Upper lobe of right lung (tissue), 1 donor: ENCODE measurements around the gene ABO. TPM values are rescaled to one million over a fixed set of nuclear protein-coding genes. Genes with fewer than 3 reads are reported as not detected.
"Not testable (repeated sequence)": the region's sequence is repeated elsewhere in the genome, so short reads cannot be mapped to it uniquely, and the experiment has no call there.

Source experiments
- ATAC-seq: fragments of 200-7000 bp; cut with Tn5 transposase; one replicate; pipeline ENCODE4 v1.9.1; 2020; ENCODE audit warnings: mild to moderate bottlenecking, moderate library complexity
- DNase-seq: peaks from one replicate; pipeline ENCODE4 v3.0.0-alpha.2; 2020
- H3K27ac ChIP-seq: fragments of 200-600 bp; one replicate; pipeline ENCODE4 v1.8.0; 2022
- H3K27me3 ChIP-seq: fragments of 200-600 bp; one replicate; pipeline ENCODE4 v1.8.0; 2022; ENCODE audit warnings: mild to moderate bottlenecking
- H3K36me3 ChIP-seq: fragments of 200-600 bp; one replicate; pipeline ENCODE4 v1.8.0; 2022
- H3K4me1 ChIP-seq: fragments of 200-600 bp; one replicate; pipeline ENCODE4 v1.8.0; 2022
- H3K4me3 ChIP-seq: fragments of 200-600 bp; one replicate; pipeline ENCODE4 v1.8.0; 2022; ENCODE audit warnings: mild to moderate bottlenecking
- H3K9me3 ChIP-seq: fragments of 200-600 bp; one replicate; pipeline ENCODE4 v1.8.0; 2022
- CTCF ChIP-seq: fragments of 200-600 bp; IDR thresholded peaks from one replicate; pipeline ENCODE4 v1.8.0; 2022; ENCODE audit warnings: antibody characterized with exemption
- intact Hi-C: fragments of 100-400 bp; cut with DNase I; formaldehyde crosslinking; loops from one replicate; pipeline ENCODE4 v1.11.0; 2022
- total RNA-seq: library from RNA; stranded (reverse); fragmentation: NEBNext Ultra II Directional; extraction: Animal tissue kit (Norgen Biotek cat#: 25700); gene quantifications from one replicate; pipeline ENCODE4 v1.2.1, GENCODE V29; 2021
- donor health status: DM: no; HTN: yes; CAD: no; lungs with severe emphysema.

Gene ABO
- total RNA-seq, 1 donor from 2014 or later, result 16.8 TPM

DNA sequence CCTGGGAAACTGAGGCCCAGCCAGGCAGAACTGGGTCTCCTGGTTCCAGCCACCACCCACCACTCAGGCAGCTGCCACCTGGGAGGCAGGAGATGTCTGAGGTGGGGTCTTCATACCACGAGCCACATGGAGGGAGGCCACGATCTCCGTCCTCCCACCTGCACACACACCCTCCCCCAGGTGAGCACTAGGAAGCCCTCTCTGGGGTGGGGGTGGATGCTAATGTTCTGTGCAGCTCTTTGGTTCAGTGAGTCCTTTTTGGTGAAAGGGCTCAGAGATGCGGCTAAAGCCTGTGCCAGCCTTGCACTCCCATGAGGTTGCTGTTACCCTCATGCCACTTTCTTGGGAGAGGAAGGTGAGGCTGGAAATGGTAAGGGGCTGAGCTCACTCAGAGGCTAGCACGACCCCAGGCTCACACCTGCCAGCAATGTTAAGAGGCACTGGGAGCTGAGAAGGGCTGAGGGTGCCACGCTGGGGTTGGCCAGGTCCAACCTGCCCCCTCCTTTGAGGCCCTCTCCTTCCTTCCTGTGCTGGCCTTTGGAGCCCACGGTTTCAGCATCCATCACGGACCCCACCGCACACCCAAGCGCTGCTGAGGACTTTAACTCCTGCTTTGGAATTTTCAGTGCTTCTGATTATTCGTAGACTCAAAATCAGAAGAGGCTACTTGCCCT, 39.3 kb downstream of the ABO start:
- ATAC-seq (no peak), DNase-seq (no peak)
- Histone ChIP-seq H3K4me3 (no peak overlapping the region), H3K27ac (no peak overlapping the region), H3K27me3 (no peaks in the 10 kb centered on the region), H3K9me3 (no peaks in the 10 kb centered on the region), H3K4me1 (peaks cover 19% of the 10 kb centered on the region), H3K36me3 (no peaks in the 10 kb centered on the region)
- TF ChIP-seq CTCF, result no peak
- intact Hi-C loops, result no loop called here

DNA sequence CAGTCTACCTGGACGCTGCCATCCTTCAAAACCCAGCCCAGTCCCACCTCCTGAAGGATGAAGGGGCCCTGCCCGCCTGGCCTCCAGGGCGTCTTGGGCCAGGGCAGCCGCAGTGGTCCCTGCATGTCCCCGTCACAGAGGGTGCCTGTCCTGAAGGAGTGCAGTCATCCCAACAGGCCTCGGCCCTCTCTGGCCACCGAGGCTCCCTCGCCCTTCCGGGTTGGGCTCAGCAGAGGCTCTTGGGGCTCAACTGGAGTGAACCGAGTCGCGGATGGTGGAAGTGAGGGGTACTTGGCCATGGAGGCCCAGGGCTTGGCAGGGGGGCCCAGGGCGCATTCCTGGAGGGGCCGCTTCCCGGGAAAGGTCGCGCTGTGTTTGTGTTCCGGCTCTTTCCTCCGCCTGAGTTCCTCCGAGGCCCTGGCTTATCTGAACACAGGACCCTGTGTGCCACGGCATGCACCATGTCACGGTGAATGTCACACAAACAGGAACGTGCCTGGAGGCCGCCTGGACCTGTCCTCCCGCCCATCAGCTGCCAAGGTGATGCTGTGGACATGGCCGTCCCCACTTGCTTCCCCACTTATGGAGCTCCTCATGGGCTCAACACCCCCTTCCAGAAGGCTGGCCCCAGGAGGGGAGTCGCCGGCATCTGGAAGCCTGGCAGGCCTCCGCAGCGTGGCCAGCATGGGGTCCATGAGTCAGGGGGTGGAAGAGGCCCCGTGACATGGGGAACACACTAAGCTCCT, 40.3 kb downstream of the ABO start:
- DNase-seq, result no peak
- H3K9me3 ChIP-seq, result no peaks in the 10 kb centered on the region
- intact Hi-C loops, result no loop called here
- H3K4me3 ChIP-seq, result no peak overlapping the region
- peaks cover 19% of the 10 kb centered on the region for H3K4me1 ChIP-seq
- TF ChIP-seq CTCF, result no peak
- ATAC-seq, result no peak
- no peaks in the 10 kb centered on the region for H3K36me3 ChIP-seq
- no peaks in the 10 kb centered on the region for H3K27me3 ChIP-seq
- H3K27ac ChIP-seq, result no peak overlapping the region

DNA sequence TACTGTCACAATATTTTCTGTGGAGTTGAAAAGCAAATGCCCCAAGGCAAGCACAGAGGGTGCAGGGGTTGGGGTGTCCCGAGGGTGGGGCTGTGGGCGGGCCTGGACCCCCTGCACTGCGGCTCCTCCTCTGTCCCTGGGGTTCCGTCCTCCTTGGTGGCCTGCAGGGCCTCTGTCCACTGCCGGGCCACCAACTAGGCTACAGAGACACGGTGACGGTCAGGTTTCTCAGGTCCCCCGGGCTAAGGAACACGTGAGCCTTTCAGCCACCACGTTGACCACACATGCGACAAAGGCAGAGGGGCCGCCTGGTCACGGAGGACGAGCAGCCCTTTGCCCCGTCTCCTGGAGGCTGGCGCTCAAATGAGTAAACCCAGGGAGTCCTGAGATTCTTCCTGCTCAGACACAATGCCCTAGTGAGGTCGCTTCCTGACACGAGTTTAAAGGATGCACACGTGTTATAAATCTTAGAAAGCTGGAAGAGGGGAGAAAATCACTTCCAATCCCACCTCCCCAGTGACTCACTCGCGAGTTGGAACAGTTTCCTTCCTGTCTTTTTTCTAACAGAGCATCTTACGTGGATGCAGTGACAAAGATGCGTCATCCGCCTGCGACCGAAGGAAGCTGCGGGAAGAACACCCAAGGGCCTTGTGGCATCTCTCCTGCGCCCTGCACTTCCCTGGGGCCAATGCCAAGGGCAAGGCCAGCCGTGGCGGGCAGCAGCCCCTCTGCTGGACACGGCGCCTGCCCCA, 41.1 kb downstream of the ABO start:
- no peak for DNase-seq
- intact Hi-C loops, result no loop called here
- Histone ChIP-seq H3K27me3 (no peaks in the 10 kb centered on the region), H3K36me3 (no peaks in the 10 kb centered on the region), H3K27ac (no peak overlapping the region), H3K9me3 (no peaks in the 10 kb centered on the region), H3K4me1 (peaks cover 11% of the 10 kb centered on the region), H3K4me3 (no peak overlapping the region)
- no peak for TF ChIP-seq CTCF
- no peak for ATAC-seq

- H3K9me3 ChIP-seq, intact Hi-C loops, H3K27me3 ChIP-seq, H3K4me1 ChIP-seq, H3K27ac ChIP-seq, ATAC-seq, DNase-seq, H3K36me3 ChIP-seq, H3K4me3 ChIP-seq: not testable (repeated sequence)
Measured at GRCh38 chr9:133231934-133232568, 43.0 kb downstream of the ABO start.

DNA sequence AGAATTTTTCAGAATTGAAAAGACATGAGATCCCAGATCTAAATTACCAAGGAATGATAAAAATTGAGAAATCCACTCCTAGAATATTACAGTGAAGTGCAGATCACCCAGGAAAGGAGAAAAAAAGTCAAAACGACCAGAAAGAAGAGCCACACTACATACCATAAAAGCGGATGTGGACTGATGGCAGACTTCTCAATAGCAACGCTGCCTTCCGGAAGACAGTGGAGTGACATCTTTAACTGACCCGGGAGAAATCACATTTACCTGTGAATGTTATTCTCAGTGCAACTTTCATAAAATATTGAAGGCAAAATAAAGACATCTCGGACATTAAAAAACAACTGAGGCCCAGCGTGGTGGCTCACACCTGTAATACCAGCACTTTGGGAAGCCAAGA, 44.5 kb downstream of the ABO start:
- H3K4me1 ChIP-seq, H3K4me3 ChIP-seq, ATAC-seq, H3K27me3 ChIP-seq, DNase-seq, H3K36me3 ChIP-seq, H3K27ac ChIP-seq, H3K9me3 ChIP-seq, intact Hi-C loops: not testable (repeated sequence)

DNA sequence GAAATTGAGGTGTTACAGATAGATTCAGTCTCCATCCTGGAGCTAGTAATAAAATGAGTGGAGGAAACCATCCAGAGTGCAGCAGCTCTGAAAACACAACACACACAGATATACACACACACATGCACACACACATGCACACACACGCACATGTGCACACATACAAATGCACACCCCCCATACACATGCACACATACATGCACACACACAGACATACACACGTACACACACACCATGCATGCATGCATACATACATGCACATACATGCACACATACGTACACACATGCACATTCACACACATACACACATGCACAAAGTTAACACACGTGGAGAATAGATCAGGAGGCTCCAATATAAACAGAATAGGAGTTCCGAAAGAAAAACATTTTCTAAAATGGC, 44.9 kb downstream of the ABO start:
- H3K27ac ChIP-seq, result no peak overlapping the region
- no peaks in the 10 kb centered on the region for H3K27me3 ChIP-seq
- H3K4me3 ChIP-seq, result no peak overlapping the region
- H3K9me3 ChIP-seq, result no peaks in the 10 kb centered on the region
- ATAC-seq (no peak), DNase-seq (no peak)
- no peak for TF ChIP-seq CTCF
- no peaks in the 10 kb centered on the region for H3K36me3 ChIP-seq
- intact Hi-C loops, result no loop called here
- no peaks in the 10 kb centered on the region for H3K4me1 ChIP-seq

- H3K27me3 ChIP-seq, H3K36me3 ChIP-seq, H3K27ac ChIP-seq, H3K4me1 ChIP-seq, H3K4me3 ChIP-seq, ATAC-seq, intact Hi-C loops, H3K9me3 ChIP-seq, DNase-seq: not testable (repeated sequence)
Measured at GRCh38 chr9:133228474-133229193, 46.4 kb downstream of the ABO start.

- H3K27ac ChIP-seq, H3K27me3 ChIP-seq, H3K36me3 ChIP-seq, H3K4me1 ChIP-seq, DNase-seq, H3K9me3 ChIP-seq, H3K4me3 ChIP-seq, intact Hi-C loops: not testable (repeated sequence)
- ATAC-seq, result peak; percentile 11
Measured at GRCh38 chr9:133227996-133228395, 47.0 kb downstream of the ABO start.
